ENCODE results near the gene GSE1. TPM values are rescaled to one million over a fixed set of nuclear protein-coding genes. Genes with fewer than 3 reads are reported as not detected.

The GSE1 gene
- total and polyA plus RNA-seq, 7 experiments from 2014 or later: 0.18 to 69.2 (median 11.3) TPM

DNA sequence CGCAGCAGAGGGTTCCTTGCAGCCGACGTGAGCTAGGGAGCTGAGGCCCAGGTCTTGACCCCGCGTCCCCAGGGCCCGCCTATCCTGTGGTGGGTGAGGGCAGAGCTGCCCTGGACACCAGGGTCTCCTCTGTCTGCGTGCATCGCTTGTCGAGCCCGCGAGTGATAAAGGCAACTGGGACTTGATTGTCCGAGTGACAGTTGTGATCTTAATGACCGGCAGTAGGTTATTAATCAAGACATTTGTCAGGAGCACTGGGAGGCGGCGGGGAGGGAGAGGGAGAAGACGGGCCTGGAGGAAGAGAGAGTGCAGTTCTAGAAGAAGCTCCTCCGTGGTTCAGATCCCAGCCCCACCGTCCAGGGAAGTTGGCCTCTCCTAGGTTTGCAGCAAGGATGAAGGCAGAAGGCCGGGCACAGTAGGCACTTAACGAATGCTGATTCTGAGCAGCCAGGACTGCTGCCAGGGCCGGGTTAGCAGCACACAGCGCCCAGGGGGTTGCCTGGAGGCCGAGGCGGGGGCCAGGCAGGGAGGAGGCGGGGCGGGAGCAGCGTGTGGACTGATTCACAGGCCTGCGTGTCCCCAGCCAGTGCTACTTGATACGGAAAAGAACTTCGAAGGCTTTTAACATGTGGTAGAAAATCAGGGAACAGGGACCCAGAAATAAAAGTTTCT, 11.3 kb upstream of the GSE1 start:
- H3K9me3 Mint-ChIP-seq: peaks cover 0 to 1% (median 0%) of the 10 kb centered on the region in 11 donors
- ATAC-seq (no peak), DNase-seq (no peak)
- H3K27ac Mint-ChIP-seq: no peak overlapping the region
- no peaks in the 10 kb centered on the region for H3K27me3 Mint-ChIP-seq
- Histone ChIP-seq H3K27me3 (ENCODE audit: control insufficient read depth in 2 of 2, insufficient read depth in 2 of 2, low read length in 2 of 2) (no peaks in the 10 kb centered on the region), H3K9me3 (ENCODE audit: control insufficient read depth in 2 of 3, low read length in 3 of 3) (no peaks in the 10 kb centered on the region), H3K4me1 (ENCODE audit: control insufficient read depth in 2 of 2, insufficient read depth in 2 of 2, low read length in 2 of 2) (no peaks in the 10 kb centered on the region), H3K27ac (ENCODE audit: low read depth, low read length) (no peak overlapping the region), H3K36me3 (ENCODE audit: control insufficient read depth in 2 of 3, insufficient read depth in 3 of 3, low read length in 3 of 3) (no peaks in the 10 kb centered on the region), H3K4me3 (ENCODE audit: low read length) (no peak overlapping the region)
- no peak overlapping the region for H3K4me3 Mint-ChIP-seq
- CTCF ChIA-PET: interaction anchor here (1.3 kb wide), 1 partner anchor 9 kb away, joined by 3 read pairs; no protein-coding TSS in a partner anchor
- POLR2A ChIA-PET: no interaction called here
- H3K36me3 Mint-ChIP-seq: peaks cover 0 to 7% (median 0%) of the 10 kb centered on the region in 5 donors
- H3K4me1 Mint-ChIP-seq: peaks cover 0 to 20% (median 4%) of the 10 kb centered on the region in 7 donors
- intact Hi-C loops (cut with micrococcal nuclease): no loop called here

DNA sequence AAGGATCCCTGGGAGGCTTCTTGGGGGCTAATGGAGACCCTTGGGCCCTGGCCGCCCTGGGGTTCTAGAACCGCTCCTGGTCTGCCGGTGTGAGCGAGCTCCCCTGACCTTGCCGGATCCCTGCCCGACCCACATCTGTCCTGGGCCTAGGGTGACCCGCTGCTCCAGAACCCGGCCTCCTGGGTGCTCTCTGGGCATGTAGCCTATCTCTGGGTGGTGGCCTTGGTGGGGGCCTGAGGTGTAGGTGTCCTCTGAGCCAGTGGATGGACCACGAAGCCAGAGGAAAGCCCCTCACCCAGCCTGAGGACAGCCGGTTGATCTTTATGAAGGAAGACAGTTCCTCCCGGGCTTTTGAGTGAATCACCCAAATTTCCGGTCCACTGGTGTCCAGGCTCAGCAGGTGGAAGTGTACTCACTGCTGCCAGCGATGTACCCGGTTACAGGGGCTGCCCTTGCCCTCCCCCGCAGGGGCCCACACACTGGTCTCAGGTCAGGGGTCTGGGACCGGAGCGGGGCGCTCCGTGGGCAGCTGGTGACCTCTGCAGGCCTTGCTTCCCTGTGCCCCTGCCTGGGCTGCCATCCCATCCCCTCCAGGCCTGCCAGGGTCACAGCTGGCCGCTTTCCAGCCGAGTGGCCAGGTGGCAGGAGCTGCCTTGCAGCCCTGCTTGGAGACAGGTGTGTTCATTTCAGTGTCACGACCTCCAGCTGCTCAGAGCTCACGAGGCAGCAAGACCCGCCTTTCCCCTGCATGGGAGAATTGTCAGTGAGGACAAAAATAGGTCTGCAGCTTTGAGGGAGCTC, 10.5 kb upstream of the GSE1 start:
- peaks cover 0 to 24% (median 6%) of the 10 kb centered on the region in 7 donors for H3K4me1 Mint-ChIP-seq
- no peaks in the 10 kb centered on the region for H3K27me3 ChIP-seq (ENCODE audit: control insufficient read depth in 2 of 2, insufficient read depth in 2 of 2, low read length in 2 of 2)
- no peaks in the 10 kb centered on the region for H3K9me3 ChIP-seq (ENCODE audit: control insufficient read depth in 2 of 3, low read length in 3 of 3)
- H3K4me1 ChIP-seq (ENCODE audit: control insufficient read depth in 2 of 2, insufficient read depth in 2 of 2, low read length in 2 of 2): peaks cover 0 to under 1% of the 10 kb centered on the region in 2 donors
- ChIA-PET POLR2A (no interaction called here), CTCF (no interaction called here)
- H3K27me3 Mint-ChIP-seq: peaks cover 0 to under 1% (median 0%) of the 10 kb centered on the region in 5 donors
- H3K4me3 ChIP-seq (ENCODE audit: low read length): no peak overlapping the region
- H3K4me3 Mint-ChIP-seq: no peak overlapping the region
- DNase-seq: no peak
- no peak for ATAC-seq
- H3K36me3 ChIP-seq (ENCODE audit: control insufficient read depth in 2 of 3, insufficient read depth in 3 of 3, low read length in 3 of 3): no peaks in the 10 kb centered on the region
- intact Hi-C loops (cut with micrococcal nuclease): no loop called here
- no peak overlapping the region for H3K27ac Mint-ChIP-seq
- H3K36me3 Mint-ChIP-seq: peaks cover 0 to 7% (median 0%) of the 10 kb centered on the region in 5 donors
- H3K27ac ChIP-seq (ENCODE audit: low read depth, low read length): no peak overlapping the region
- H3K9me3 Mint-ChIP-seq: peaks cover 0 to 1% (median 0%) of the 10 kb centered on the region in 11 donors

DNA sequence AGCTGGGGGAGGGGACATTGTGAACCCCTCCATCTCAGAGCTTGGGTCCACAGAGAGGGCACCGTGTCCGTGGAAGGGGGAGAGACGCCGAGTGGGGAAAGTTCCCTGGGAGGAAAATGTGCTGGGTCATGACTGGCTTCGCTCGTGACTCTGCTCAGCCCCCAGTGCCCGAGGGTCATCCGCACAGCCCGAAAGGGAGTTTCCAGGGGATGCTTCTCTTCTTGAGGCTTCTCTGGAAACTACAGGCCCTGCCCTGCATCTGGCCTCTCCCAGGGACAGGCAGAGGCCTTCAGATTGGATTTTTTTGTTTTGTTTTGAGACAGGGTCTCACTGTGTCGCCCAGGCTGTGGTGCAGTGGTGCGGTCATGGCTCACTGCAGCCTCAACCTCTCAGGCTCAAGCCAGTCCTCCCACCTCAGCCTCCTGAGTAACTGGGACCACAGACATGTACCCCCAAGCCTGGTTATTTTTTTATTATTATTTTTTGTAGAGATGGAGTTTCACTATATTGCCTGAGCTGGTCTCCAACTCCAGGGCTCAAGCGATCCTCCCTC, 9.8 kb upstream of the GSE1 start:
- intact Hi-C loops (cut with micrococcal nuclease): no loop called here
- no peaks in the 10 kb centered on the region for H3K36me3 ChIP-seq (ENCODE audit: control insufficient read depth in 2 of 3, insufficient read depth in 3 of 3, low read length in 3 of 3)
- peaks cover 0 to 1% (median 0%) of the 10 kb centered on the region in 11 donors for H3K9me3 Mint-ChIP-seq
- no peak overlapping the region for H3K4me3 Mint-ChIP-seq
- ATAC-seq (no peak), DNase-seq (no peak)
- peaks cover 0 to 4% of the 10 kb centered on the region in 2 donors for H3K4me1 ChIP-seq (ENCODE audit: control insufficient read depth in 2 of 2, insufficient read depth in 2 of 2, low read length in 2 of 2)
- H3K27me3 Mint-ChIP-seq: peaks cover 0 to 4% (median 0%) of the 10 kb centered on the region in 5 donors
- no peak overlapping the region for H3K27ac Mint-ChIP-seq
- ChIA-PET CTCF (no interaction called here), POLR2A (no interaction called here)
- H3K4me1 Mint-ChIP-seq: peaks cover 4 to 27% (median 9%) of the 10 kb centered on the region in 7 donors
- no peaks in the 10 kb centered on the region for H3K27me3 ChIP-seq (ENCODE audit: control insufficient read depth in 2 of 2, insufficient read depth in 2 of 2, low read length in 2 of 2)
- H3K36me3 Mint-ChIP-seq: peaks cover 0 to 7% (median 0%) of the 10 kb centered on the region in 5 donors
- no peak overlapping the region for H3K4me3 ChIP-seq (ENCODE audit: low read length)
- no peaks in the 10 kb centered on the region for H3K9me3 ChIP-seq (ENCODE audit: control insufficient read depth in 2 of 3, low read length in 3 of 3)
- no peak overlapping the region for H3K27ac ChIP-seq (ENCODE audit: low read depth, low read length)

DNA sequence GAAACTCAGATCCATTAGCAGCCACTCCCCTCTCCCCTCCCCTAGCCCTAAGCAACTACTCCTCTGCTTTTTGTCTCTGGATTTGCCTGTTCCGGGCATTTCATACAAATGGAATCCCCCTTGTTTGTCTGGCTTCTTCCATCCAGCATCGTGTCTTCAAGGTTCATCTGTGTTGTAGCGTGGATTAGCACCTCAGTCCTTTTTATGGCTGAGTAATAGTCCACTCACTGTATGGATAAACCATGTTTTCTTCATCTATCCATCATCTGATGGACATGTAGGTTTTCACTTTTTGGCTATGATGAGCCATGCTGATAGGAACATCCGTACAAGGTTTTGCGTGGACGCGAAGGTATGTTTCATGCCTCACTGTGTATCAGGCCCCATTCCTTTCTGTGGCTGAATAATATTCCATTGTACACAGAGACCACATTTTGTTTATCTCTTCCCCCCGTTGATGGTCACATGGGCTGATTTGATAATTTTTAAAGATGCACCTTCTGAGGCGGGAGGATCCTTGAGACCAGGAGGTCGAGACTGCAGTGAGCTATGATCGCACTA, 8.9 kb upstream of the GSE1 start:
- Mint-ChIP-seq H3K4me3 (no peak overlapping the region), H3K36me3 (peaks cover 0 to 3% (median 0%) of the 10 kb centered on the region in 5 donors), H3K9me3 (peaks cover 0 to 1% (median 0%) of the 10 kb centered on the region in 11 donors), H3K27ac (peak overlapping the region in 1 of 9 donors; percentile 73), H3K27me3 (peaks cover 0 to 4% (median 0%) of the 10 kb centered on the region in 5 donors), H3K4me1 (peaks cover 4 to 33% (median 9%) of the 10 kb centered on the region in 7 donors)
- intact Hi-C loops (cut with micrococcal nuclease): no loop called here
- Histone ChIP-seq H3K36me3 (ENCODE audit: control insufficient read depth in 2 of 3, insufficient read depth in 3 of 3, low read length in 3 of 3) (no peaks in the 10 kb centered on the region), H3K4me3 (ENCODE audit: low read length) (no peak overlapping the region), H3K4me1 (ENCODE audit: control insufficient read depth in 2 of 2, insufficient read depth in 2 of 2, low read length in 2 of 2) (peaks cover 0 to 4% of the 10 kb centered on the region in 2 donors), H3K27ac (ENCODE audit: low read depth, low read length) (no peak overlapping the region), H3K27me3 (ENCODE audit: control insufficient read depth in 2 of 2, insufficient read depth in 2 of 2, low read length in 2 of 2) (no peaks in the 10 kb centered on the region), H3K9me3 (ENCODE audit: control insufficient read depth in 2 of 3, low read length in 3 of 3) (no peaks in the 10 kb centered on the region)
- no peak for DNase-seq
- no peak for ATAC-seq
- CTCF ChIA-PET: no interaction called here
- POLR2A ChIA-PET: interaction anchor here (0.8 kb wide), 1 partner anchor 109 kb away, joined by 3 read pairs; no protein-coding TSS in a partner anchor

DNA sequence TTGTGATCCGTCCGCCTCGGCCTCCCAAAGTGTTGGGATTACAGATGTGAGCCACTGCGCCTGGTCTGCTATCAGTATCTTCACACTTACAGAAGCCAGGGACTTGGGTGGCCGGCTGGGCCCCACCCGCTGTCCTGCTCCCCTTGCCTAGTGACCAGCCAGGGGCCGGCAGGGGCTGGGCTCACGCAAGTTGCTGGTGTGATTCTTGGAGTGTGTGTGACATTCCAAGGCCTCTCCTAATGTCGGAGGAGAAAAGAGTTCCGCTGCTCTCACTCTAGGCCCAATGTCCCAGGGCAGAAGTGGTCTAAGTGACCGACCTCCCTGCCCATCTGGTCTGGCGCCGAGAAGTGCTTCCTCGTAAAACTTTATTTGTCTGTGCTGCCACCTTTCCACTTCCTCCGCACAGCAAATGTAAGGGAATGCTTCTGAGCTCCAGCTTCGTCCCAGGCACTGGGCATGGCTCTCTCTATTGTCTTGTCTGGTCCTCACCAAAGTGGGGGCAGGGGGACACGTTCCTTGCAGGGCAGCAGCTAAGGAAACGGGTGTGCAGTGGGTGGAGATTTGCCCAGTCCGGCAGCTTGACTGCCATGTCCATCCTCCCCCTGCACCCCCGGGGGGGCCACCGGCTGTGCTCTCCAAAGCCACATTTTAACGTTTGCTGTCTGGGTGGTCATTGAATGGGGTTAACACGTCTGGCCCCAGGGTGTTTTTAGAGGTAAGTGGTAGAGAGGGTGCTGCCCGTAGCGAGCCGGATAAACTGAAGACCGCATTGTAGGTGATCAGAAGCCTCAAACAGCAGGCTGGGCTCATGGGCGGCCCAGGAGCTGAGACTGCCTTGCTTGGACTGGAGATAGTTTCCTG, 7.8 kb upstream of the GSE1 start:
- CTCF ChIA-PET: interaction anchor here (0.6 kb wide), 1 partner anchor 490 kb away, joined by 3 read pairs; no protein-coding TSS in a partner anchor
- peaks cover 0 to 4% (median 0%) of the 10 kb centered on the region in 5 donors for H3K27me3 Mint-ChIP-seq
- H3K4me1 ChIP-seq (ENCODE audit: control insufficient read depth in 2 of 2, insufficient read depth in 2 of 2, low read length in 2 of 2): peaks cover 4 to 8% of the 10 kb centered on the region in 2 donors
- H3K4me1 Mint-ChIP-seq: peaks cover 4 to 41% (median 14%) of the 10 kb centered on the region in 7 donors
- no peak overlapping the region for H3K4me3 ChIP-seq (ENCODE audit: low read length)
- intact Hi-C loops (cut with micrococcal nuclease): no loop called here
- H3K36me3 ChIP-seq (ENCODE audit: control insufficient read depth in 2 of 3, insufficient read depth in 3 of 3, low read length in 3 of 3): no peaks in the 10 kb centered on the region
- peaks cover 0 to 3% (median 0%) of the 10 kb centered on the region in 5 donors for H3K36me3 Mint-ChIP-seq
- no peak overlapping the region for H3K27ac ChIP-seq (ENCODE audit: low read depth, low read length)
- no peak overlapping the region for H3K4me3 Mint-ChIP-seq
- no peaks in the 10 kb centered on the region for H3K9me3 ChIP-seq (ENCODE audit: control insufficient read depth in 2 of 3, low read length in 3 of 3)
- ATAC-seq (no peak), DNase-seq (no peak)
- POLR2A ChIA-PET: no interaction called here
- peaks cover 0 to 1% (median 0%) of the 10 kb centered on the region in 11 donors for H3K9me3 Mint-ChIP-seq
- H3K27ac Mint-ChIP-seq: no peak overlapping the region
- H3K27me3 ChIP-seq (ENCODE audit: control insufficient read depth in 2 of 2, insufficient read depth in 2 of 2, low read length in 2 of 2): no peaks in the 10 kb centered on the region
